Measurements from ENCODE around the gene ARID3B.

Gene ARID3B

GRCh38 chr15:74598126-74598842 is 57.3 kb downstream of the ARID3B start:
- H3K9ac ChIP-seq (ENCODE audit: low read length in 5 of 5) = peak overlapping the region; percentile 43 to 87 (median 85)

GRCh38 chr15:74599156-74599555 is 58.1 kb downstream of the ARID3B start:
- Histone ChIP-seq H3K9ac (ENCODE audit: low read length in 5 of 5) (peak overlapping the region; percentile 43 to 87 (median 85)), H3K36me3 (ENCODE audit: control insufficient read depth in 5 of 5, insufficient read depth in 5 of 5, low read length in 5 of 5) (peaks cover 0 to 16% (median 3%) of the 10 kb centered on the region in 5 donors), H3K9me3 (ENCODE audit: control insufficient read depth in 5 of 5, low read length in 5 of 5) (no peaks in the 10 kb centered on the region), H3K27ac (ENCODE audit: low read depth, low read length) (peak overlapping the region; percentile 89), H3K4me3 (ENCODE audit: low read depth in 1 of 5, low read length in 5 of 5) (peak overlapping the region; percentile 83 to 96 (median 86)), H3K4me1 (ENCODE audit: control insufficient read depth in 5 of 5, insufficient read depth in 5 of 5, low read length in 5 of 5) (peaks cover 8 to 22% (median 21%) of the 10 kb centered on the region in 5 donors), H3K27me3 (ENCODE audit: control insufficient read depth in 5 of 5, insufficient read depth in 4 of 5, low read length in 5 of 5) (no peaks in the 10 kb centered on the region)

More at GRCh38 chr15:74598126-74598842, 57.3 kb downstream of the ARID3B start:
- H3K9me3 ChIP-seq (ENCODE audit: control insufficient read depth in 5 of 5, low read length in 5 of 5) = no peaks in the 10 kb centered on the region
- no peaks in the 10 kb centered on the region for H3K27me3 ChIP-seq (ENCODE audit: control insufficient read depth in 5 of 5, insufficient read depth in 4 of 5, low read length in 5 of 5)
- peaks cover 8 to 22% (median 21%) of the 10 kb centered on the region in 5 donors for H3K4me1 ChIP-seq (ENCODE audit: control insufficient read depth in 5 of 5, insufficient read depth in 5 of 5, low read length in 5 of 5)
- peaks cover 0 to 23% (median 4%) of the 10 kb centered on the region in 5 donors for H3K36me3 ChIP-seq (ENCODE audit: control insufficient read depth in 5 of 5, insufficient read depth in 5 of 5, low read length in 5 of 5)
- peak overlapping the region; percentile 83 to 96 (median 86) for H3K4me3 ChIP-seq (ENCODE audit: low read depth in 1 of 5, low read length in 5 of 5)
- peak overlapping the region; percentile 89 for H3K27ac ChIP-seq (ENCODE audit: low read depth, low read length)

DNA sequence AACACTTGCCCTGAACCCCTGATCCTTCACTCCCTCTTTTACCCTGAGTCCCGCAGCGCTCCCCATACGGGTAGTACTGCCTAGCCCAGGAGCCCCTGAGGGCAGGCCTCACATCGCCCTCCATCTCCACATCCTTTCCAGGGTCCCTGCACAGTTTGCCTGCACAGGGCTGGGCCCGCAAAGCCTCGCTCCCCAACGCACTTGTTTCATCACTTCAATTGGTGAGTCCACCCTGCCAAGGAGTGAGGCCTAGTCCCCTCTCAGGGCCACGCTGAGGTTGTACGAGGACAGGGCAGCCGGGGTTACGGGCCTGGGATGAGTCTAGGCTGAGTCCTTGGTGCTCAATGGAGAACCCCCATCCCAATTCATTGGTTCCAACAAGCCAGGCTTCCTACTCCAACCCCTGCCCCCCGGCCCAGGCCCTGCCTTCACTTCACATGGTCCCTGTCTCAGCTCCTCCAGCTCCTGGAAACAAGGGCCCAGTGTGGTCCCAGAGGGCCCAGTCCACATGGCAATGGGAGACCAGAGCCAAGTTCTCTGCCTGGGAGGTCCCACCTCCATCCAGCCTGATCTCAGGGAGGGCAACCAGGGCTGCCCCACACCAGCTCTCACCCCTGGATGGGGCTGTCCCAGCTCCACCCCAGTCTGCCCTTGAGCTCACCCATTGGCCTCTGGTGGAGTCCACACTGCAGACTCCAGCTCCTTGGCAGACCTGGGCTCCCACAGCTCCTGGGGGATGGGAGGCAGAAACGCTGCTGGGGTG is 62.2 kb downstream of the ARID3B start:
- no peak overlapping the region for H3K4me3 ChIP-seq (ENCODE audit: low read depth in 1 of 5, low read length in 5 of 5)
- no peaks in the 10 kb centered on the region for H3K36me3 ChIP-seq (ENCODE audit: control insufficient read depth in 5 of 5, insufficient read depth in 5 of 5, low read length in 5 of 5)
- no peak overlapping the region for H3K27ac ChIP-seq (ENCODE audit: low read depth, low read length)
- H3K27me3 ChIP-seq (ENCODE audit: control insufficient read depth in 5 of 5, insufficient read depth in 4 of 5, low read length in 5 of 5) = no peaks in the 10 kb centered on the region
- peaks cover 4 to 22% (median 17%) of the 10 kb centered on the region in 5 donors for H3K4me1 ChIP-seq (ENCODE audit: control insufficient read depth in 5 of 5, insufficient read depth in 5 of 5, low read length in 5 of 5)
- H3K9me3 ChIP-seq (ENCODE audit: control insufficient read depth in 5 of 5, low read length in 5 of 5) = no peaks in the 10 kb centered on the region
- no peak overlapping the region for H3K9ac ChIP-seq (ENCODE audit: low read length in 5 of 5)

DNA sequence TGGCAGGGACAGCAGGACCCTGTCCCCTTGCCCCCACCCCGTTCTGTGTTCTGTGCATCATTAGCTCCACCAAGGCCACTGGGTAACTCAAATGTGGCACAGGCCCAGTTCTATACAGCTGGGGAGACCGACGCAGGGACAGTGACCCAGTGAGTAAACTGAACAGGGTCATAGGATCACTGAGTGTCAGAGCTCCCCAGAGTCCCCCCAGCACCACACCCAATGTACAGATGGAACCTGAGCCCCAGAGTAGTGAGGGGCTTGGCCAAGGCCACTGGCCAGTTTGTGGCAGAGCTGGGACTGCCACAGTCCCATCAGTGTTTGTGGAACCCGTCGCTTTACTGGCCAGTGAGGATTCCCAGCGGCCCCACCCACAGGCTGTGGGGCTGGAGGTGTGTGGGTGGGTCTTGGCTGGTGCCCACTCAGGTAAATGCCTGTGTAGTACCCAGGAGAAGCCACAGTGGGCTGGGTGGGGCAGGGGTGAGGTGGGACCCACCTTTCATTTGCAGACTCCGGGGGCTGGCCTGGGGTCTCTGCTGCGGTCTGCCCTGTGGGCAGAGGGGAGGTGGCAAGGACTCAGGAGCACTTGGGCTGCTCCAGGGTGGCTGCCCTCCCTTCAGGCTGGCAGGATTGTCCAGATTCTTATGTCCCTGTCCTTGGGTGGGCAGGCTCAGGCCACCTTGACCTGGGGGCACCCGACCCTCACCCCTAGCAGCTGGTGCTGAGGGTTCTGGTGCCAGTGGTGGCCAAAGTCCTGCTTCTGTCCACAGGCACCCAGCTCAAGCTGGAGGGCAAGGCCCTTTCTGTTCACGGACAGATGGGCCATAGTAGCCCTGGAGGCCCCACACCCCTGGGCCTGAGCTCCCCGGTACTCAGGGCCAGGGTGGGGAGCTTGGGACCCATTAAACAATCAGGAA is 63.0 kb downstream of the ARID3B start:
- Histone ChIP-seq H3K4me3 (ENCODE audit: low read depth in 1 of 5, low read length in 5 of 5) (no peak overlapping the region), H3K36me3 (ENCODE audit: control insufficient read depth in 5 of 5, insufficient read depth in 5 of 5, low read length in 5 of 5) (no peaks in the 10 kb centered on the region), H3K27ac (ENCODE audit: low read depth, low read length) (no peak overlapping the region), H3K9me3 (ENCODE audit: control insufficient read depth in 5 of 5, low read length in 5 of 5) (no peaks in the 10 kb centered on the region), H3K9ac (ENCODE audit: low read length in 5 of 5) (no peak overlapping the region), H3K27me3 (ENCODE audit: control insufficient read depth in 5 of 5, insufficient read depth in 4 of 5, low read length in 5 of 5) (no peaks in the 10 kb centered on the region), H3K4me1 (ENCODE audit: control insufficient read depth in 5 of 5, insufficient read depth in 5 of 5, low read length in 5 of 5) (peaks cover 4 to 15% (median 10%) of the 10 kb centered on the region in 5 donors)

DNA sequence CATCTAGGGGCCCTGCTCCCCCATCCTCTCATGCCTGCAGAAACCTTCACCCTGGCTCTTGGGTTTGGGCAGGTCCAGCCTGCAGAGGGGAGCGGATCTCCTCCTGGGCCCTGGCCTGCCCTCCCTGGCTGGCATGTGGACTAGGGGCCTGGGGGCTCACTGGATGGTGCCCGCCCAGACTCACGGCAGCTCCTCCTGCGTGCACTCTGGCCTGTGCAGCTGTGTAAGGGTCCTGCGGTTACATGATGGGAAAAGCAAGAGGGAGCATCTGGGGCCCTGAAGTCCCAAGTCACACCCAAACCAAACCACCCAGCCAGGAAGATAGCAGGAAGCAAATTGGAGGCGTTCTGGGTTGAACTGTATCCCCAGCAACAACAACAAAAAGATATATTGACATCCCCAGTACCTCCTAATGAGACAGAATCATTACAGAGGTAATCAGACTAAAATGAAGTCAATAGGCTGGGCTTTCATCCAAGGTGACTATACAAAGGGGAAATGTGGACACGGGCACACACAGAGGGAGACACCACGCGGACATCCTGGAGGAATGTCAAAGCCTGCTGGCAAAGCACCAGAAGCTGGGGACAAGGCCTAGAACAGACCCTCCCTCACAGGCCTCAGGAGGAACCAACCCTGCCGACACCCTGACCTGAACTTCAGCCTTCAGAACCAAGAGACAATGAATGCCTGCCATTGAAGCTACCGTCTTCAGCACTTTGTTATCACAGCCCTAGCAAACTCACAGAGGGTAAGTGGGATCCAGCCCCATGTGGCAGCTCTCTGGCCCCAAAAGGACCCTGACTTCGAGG is 64.2 kb downstream of the ARID3B start:
- Histone ChIP-seq H3K27me3 (ENCODE audit: control insufficient read depth in 5 of 5, insufficient read depth in 4 of 5, low read length in 5 of 5) (peaks cover 0 to 4% (median 0%) of the 10 kb centered on the region in 5 donors), H3K27ac (ENCODE audit: low read depth, low read length) (no peak overlapping the region), H3K9ac (ENCODE audit: low read length in 5 of 5) (no peak overlapping the region), H3K4me3 (ENCODE audit: low read depth in 1 of 5, low read length in 5 of 5) (no peak overlapping the region), H3K4me1 (ENCODE audit: control insufficient read depth in 5 of 5, insufficient read depth in 5 of 5, low read length in 5 of 5) (peaks cover 0 to 6% (median 0%) of the 10 kb centered on the region in 5 donors), H3K36me3 (ENCODE audit: control insufficient read depth in 5 of 5, insufficient read depth in 5 of 5, low read length in 5 of 5) (no peaks in the 10 kb centered on the region), H3K9me3 (ENCODE audit: control insufficient read depth in 5 of 5, low read length in 5 of 5) (no peaks in the 10 kb centered on the region)

- H3K9ac ChIP-seq (ENCODE audit: low read length in 5 of 5) = no peak overlapping the region
- no peaks in the 10 kb centered on the region for H3K9me3 ChIP-seq (ENCODE audit: control insufficient read depth in 5 of 5, low read length in 5 of 5)
- peaks cover 0 to 6% (median 1%) of the 10 kb centered on the region in 5 donors for H3K4me1 ChIP-seq (ENCODE audit: control insufficient read depth in 5 of 5, insufficient read depth in 5 of 5, low read length in 5 of 5)
- H3K4me3 ChIP-seq (ENCODE audit: low read depth in 1 of 5, low read length in 5 of 5) = no peak overlapping the region
- no peak overlapping the region for H3K27ac ChIP-seq (ENCODE audit: low read depth, low read length)
- no peaks in the 10 kb centered on the region for H3K36me3 ChIP-seq (ENCODE audit: control insufficient read depth in 5 of 5, insufficient read depth in 5 of 5, low read length in 5 of 5)
- peaks cover 0 to 4% (median 0%) of the 10 kb centered on the region in 5 donors for H3K27me3 ChIP-seq (ENCODE audit: control insufficient read depth in 5 of 5, insufficient read depth in 4 of 5, low read length in 5 of 5)
Observed at GRCh38 chr15:74605795-74606150, 64.8 kb downstream of the ARID3B start.

GRCh38 chr15:74608786-74609185 is 67.8 kb downstream of the ARID3B start:
- H3K27me3 ChIP-seq (ENCODE audit: control insufficient read depth in 5 of 5, insufficient read depth in 4 of 5, low read length in 5 of 5) = peaks cover 0 to 4% (median 0%) of the 10 kb centered on the region in 5 donors
- H3K4me3 ChIP-seq (ENCODE audit: low read depth in 1 of 5, low read length in 5 of 5) = no peak overlapping the region
- peaks cover 0 to 12% (median 8%) of the 10 kb centered on the region in 5 donors for H3K4me1 ChIP-seq (ENCODE audit: control insufficient read depth in 5 of 5, insufficient read depth in 5 of 5, low read length in 5 of 5)
- H3K27ac ChIP-seq (ENCODE audit: low read depth, low read length) = no peak overlapping the region
- H3K36me3 ChIP-seq (ENCODE audit: control insufficient read depth in 5 of 5, insufficient read depth in 5 of 5, low read length in 5 of 5) = no peaks in the 10 kb centered on the region
- H3K9me3 ChIP-seq (ENCODE audit: control insufficient read depth in 5 of 5, low read length in 5 of 5) = no peaks in the 10 kb centered on the region
- no peak overlapping the region for H3K9ac ChIP-seq (ENCODE audit: low read length in 5 of 5)

GRCh38 chr15:74609938-74610301 is 68.9 kb downstream of the ARID3B start:
- Histone ChIP-seq H3K9ac (ENCODE audit: low read length in 5 of 5) (no peak overlapping the region), H3K9me3 (ENCODE audit: control insufficient read depth in 5 of 5, low read length in 5 of 5) (no peaks in the 10 kb centered on the region), H3K27me3 (ENCODE audit: control insufficient read depth in 5 of 5, insufficient read depth in 4 of 5, low read length in 5 of 5) (peaks cover 0 to 4% (median 0%) of the 10 kb centered on the region in 5 donors), H3K27ac (ENCODE audit: low read depth, low read length) (no peak overlapping the region), H3K4me3 (ENCODE audit: low read depth in 1 of 5, low read length in 5 of 5) (no peak overlapping the region), H3K4me1 (ENCODE audit: control insufficient read depth in 5 of 5, insufficient read depth in 5 of 5, low read length in 5 of 5) (peaks cover 0 to 20% (median 17%) of the 10 kb centered on the region in 5 donors), H3K36me3 (ENCODE audit: control insufficient read depth in 5 of 5, insufficient read depth in 5 of 5, low read length in 5 of 5) (no peaks in the 10 kb centered on the region)

DNA sequence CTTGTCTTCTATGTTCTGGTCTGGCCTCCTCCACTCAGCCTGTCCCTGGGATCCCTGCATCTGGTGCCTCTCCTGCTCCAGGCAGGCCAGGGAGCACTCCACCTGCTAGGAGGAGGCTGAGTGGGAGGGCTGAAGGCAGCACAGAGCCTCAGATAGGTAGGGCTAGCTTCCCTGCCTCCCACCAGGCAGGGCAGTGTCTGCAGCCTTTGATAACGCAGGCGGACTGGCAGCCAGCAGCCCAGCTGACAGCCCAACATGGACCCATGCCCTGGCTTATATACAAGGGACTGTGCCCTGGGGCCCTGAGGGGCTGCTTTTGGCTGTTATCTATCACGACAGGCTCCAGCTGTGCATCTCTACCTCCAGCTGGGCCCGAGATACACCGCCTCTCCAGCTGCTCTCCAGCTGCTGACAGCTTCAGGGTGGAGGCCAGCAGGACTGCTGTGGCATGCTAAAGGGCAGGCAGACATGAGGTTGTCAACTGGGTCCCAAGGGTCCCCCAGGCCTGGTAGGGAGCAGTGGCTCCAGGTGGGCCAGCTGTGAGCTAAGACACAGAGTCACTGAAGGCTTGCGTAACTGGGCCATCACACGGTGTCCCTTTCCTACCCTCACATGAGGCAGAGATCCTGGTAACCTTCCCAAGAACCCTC is 69.4 kb downstream of the ARID3B start:
- peaks cover 0 to 24% (median 19%) of the 10 kb centered on the region in 5 donors for H3K4me1 ChIP-seq (ENCODE audit: control insufficient read depth in 5 of 5, insufficient read depth in 5 of 5, low read length in 5 of 5)

More for the DNA sequence above, 69.4 kb downstream of the ARID3B start:
- H3K4me3 ChIP-seq (ENCODE audit: low read depth in 1 of 5, low read length in 5 of 5) = no peak overlapping the region
- no peaks in the 10 kb centered on the region for H3K36me3 ChIP-seq (ENCODE audit: control insufficient read depth in 5 of 5, insufficient read depth in 5 of 5, low read length in 5 of 5)
- H3K9ac ChIP-seq (ENCODE audit: low read length in 5 of 5) = no peak overlapping the region
- no peaks in the 10 kb centered on the region for H3K9me3 ChIP-seq (ENCODE audit: control insufficient read depth in 5 of 5, low read length in 5 of 5)
- no peak overlapping the region for H3K27ac ChIP-seq (ENCODE audit: low read depth, low read length)
- H3K27me3 ChIP-seq (ENCODE audit: control insufficient read depth in 5 of 5, insufficient read depth in 4 of 5, low read length in 5 of 5) = peaks cover 0 to 4% (median 0%) of the 10 kb centered on the region in 5 donors
